ENCODE data around the gene C16orf87. TPM values are rescaled to one million over a fixed set of nuclear protein-coding genes. Genes with fewer than 3 reads are reported as not detected.
A peak's percentile ranks its signal among the peaks of the same experiment; 100 is the strongest.

C16orf87 gene
- total RNA-seq (2011; cell fraction: chromatin; rRNA removed; ENCODE audit: low replicate concordance), result 1.9 and 6.0 TPM in 2 replicates
- 1.8 and 2.0 TPM in 2 replicates for total RNA-seq (2011; cell fraction: nucleolus; rRNA removed)
- total RNA-seq (2011; cell fraction: nucleoplasm; rRNA removed), result 3.9 and 6.0 TPM in 2 replicates
- total RNA-seq (2014; rRNA removed), result 7.7 and 10.5 TPM in 2 replicates
- 13.0 and 13.2 TPM in 2 replicates for total RNA-seq (2014; rRNA removed; fragmentation: Illumina TruSeq; extraction: Trizol)
- 10.9 and 12.6 TPM in 2 replicates for total RNA-seq (2015; rRNA removed; fragmentation: Illumina TruSeq; extraction: Trizol)
- 8.3 and 9.1 TPM in 2 replicates for total RNA-seq (2021)
- 6.3 and 7.8 TPM in 2 replicates for polyA plus RNA-seq (2011; rRNA removed)
- 1.5 and 2.6 TPM in 2 replicates for polyA plus RNA-seq (2011; cell fraction: cytosol; rRNA removed)
- polyA plus RNA-seq (2011; cell fraction: nucleus; rRNA removed), result 1.9 and 3.1 TPM in 2 replicates
- polyA plus RNA-seq (2012), result 6.2 and 8.7 TPM in 2 replicates
- polyA plus RNA-seq (2014; fragmentation: Illumina TruSeq; extraction: Trizol), result 9.1 and 9.6 TPM in 2 replicates
- 10 to 100 TPM; 13.9 to 16.7 TPM for polyA plus RNA-seq (2014; fragmentation: Nextera tagmentation; extraction: Ambion mirVana)
- polyA plus RNA-seq (2014; rRNA removed), result 8.2 and 10.8 TPM in 2 replicates
- 6.2 and 7.6 TPM in 2 replicates for polyA minus RNA-seq (2011; rRNA and poly(A)+ RNA removed)
- 2.8 and 3.1 TPM in 2 replicates for polyA minus RNA-seq (2011; cell fraction: cytosol; rRNA and poly(A)+ RNA removed)
- 2.0 and 4.7 TPM in 2 replicates for polyA minus RNA-seq (2011; cell fraction: nucleus; rRNA and poly(A)+ RNA removed)
- percentile 83 among the genes with signal in this experiment for Bru-seq, nascent RNA
- percentile 77 among the genes with signal in this experiment for BruChase-seq, experiment 1, labeled RNA remaining after a 2-hour chase
- BruChase-seq, experiment 2, labeled RNA remaining after a 6-hour chase, result percentile 79 among the genes with signal in this experiment
- long read RNA-seq, experiment 1, full-length matches to known transcripts, result 46 of 54 reads
- long read RNA-seq, experiment 1, partial matches to known transcripts, result 1 of 54 reads
- long read RNA-seq, experiment 1, other reads (novel, unspliced or antisense), result 7 of 54 reads
- long read RNA-seq, experiment 2, full-length matches to known transcripts, result 5 of 12 reads
- long read RNA-seq, experiment 2, partial matches to known transcripts, result 0 of 12 reads
- long read RNA-seq, experiment 2, other reads (novel, unspliced or antisense), result 7 of 12 reads
- long read RNA-seq, experiment 3, transcript C16orf87-201 (4 exons, 1,585 nt), result major isoform, 10 of 14 reads
- long read RNA-seq, experiment 3, partial matches to known transcripts, result 3 of 14 reads
- long read RNA-seq, experiment 3, other reads (novel, unspliced or antisense), result 1 of 14 reads

GRCh38 chr16:46830902-46831647 lies at the start of gene C16orf87:
Gene C16orf87 (minus strand): TSS chr16:46831180. CDS start chr16:46831149, 31 bp downstream.
- ChIA-PET CTCF (ENCODE audit: low intra/inter-chr PET ratio) (no interaction called here), POLR2A (interaction anchor here (0.6 to 1.4 kb wide), 9 partner anchors 8 to 294 kb away, joined by 3 to 6 read pairs (median 3); no protein-coding TSS in a partner anchor)
- no peaks in the 10 kb centered on the region for H3K27me3 ChIP-seq (ENCODE audit: control insufficient read depth in 2 of 2, insufficient read depth in 2 of 2, low read length in 2 of 2)
- peak within 1 kb of the TSS; percentile 78 for H2AFZ ChIP-seq (ENCODE audit: low read depth, low read length)
- ATAC-seq, result peak; percentile 97
- DNase-seq (ENCODE audit: extremely low read depth in 1 of 4, low spot score in 3 of 4), result peak; percentile 93 to 96 (median 94)
- BruUV-seq (replicated peaks), result no TSS peak
- in situ Hi-C loops (cut with MboI), result no loop called here
- H3K4me2 ChIP-seq (ENCODE audit: insufficient read depth, low read length), result peak within 1 kb of the TSS; percentile 81
- WGBS (ENCODE audit: insufficient coverage, low coverage, missing lambda C conversion rate), result 1% methylated on average over 47 of the region's 94 CpGs
- FAIRE-seq, result peak; percentile 88
- H3K36me3 ChIP-seq (ENCODE audit: control insufficient read depth, insufficient read depth, low read length), result no peaks in the 10 kb centered on the region
- H3K9me1 ChIP-seq (ENCODE audit: control insufficient read depth, insufficient read depth, low read length), result no peaks in the 10 kb centered on the region
- peaks cover 47% of the 10 kb centered on the region for H3K79me2 ChIP-seq (ENCODE audit: control insufficient read depth, insufficient read depth, low read length)
- intact Hi-C loops (cut with micrococcal nuclease), result loop anchor here (2.0 to 5.0 kb wide), 2 partner anchors 88 to 144 kb away; partner anchors contain the start of genes ORC6 and VPS35
- H3K9ac ChIP-seq (ENCODE audit: insufficient read depth in 1 of 2, low read depth in 2 of 2, low read length in 2 of 2), result peak within 1 kb of the TSS; percentile 81 to 94
- H3K9me3 ChIP-seq (replicated peaks; ENCODE audit: control insufficient read depth, insufficient read depth, low read depth, low read length), result no peaks in the 10 kb centered on the region
- peak within 1 kb of the TSS; percentile 92 for H3K4me3 ChIP-seq
- H3K4me1 ChIP-seq (replicated peaks in 1 of 2; ENCODE audit: control insufficient read depth in 2 of 2, insufficient read depth in 2 of 2, low read length in 2 of 2), result peaks cover 4 to 13% of the 10 kb centered on the region in 2 experiments; a peak in 4 of 5 replicates
- no peaks in the 10 kb centered on the region for H4K20me1 ChIP-seq (replicated peaks; ENCODE audit: control insufficient read depth, insufficient read depth, low read length)
- peak within 1 kb of the TSS; percentile 74 for H3K27ac ChIP-seq (ENCODE audit: extremely low read depth, low read depth, low read length)
- TF ChIP-seq SRF (CRISPR knock-in tag; IDR thresholded peaks at IDR 0.05) (no peak), CBX3 (IDR thresholded peaks at IDR 0.05; ENCODE audit: borderline replicate concordance in 1 of 2, low read length in 2 of 2) (no peak), POLR3G (IDR thresholded peaks at IDR 0.05; ENCODE audit: extremely low read depth, insufficient read length, insufficient replicate concordance) (no peak), PPARD (CRISPR knock-in tag; IDR thresholded peaks at IDR 0.05) (no peak), MYNN (IDR thresholded peaks at IDR 0.05) (no peak), MYNN (CRISPR knock-in tag; IDR thresholded peaks at IDR 0.05) (no peak), CTCFL (IDR thresholded peaks at IDR 0.05; ENCODE audit: borderline replicate concordance, insufficient read depth, low read depth, low read length, poor library complexity, severe bottlenecking) (peak; percentile 5), DLX4 (CRISPR knock-in tag; IDR thresholded peaks at IDR 0.05) (no peak), HOXB6 (CRISPR knock-in tag; IDR thresholded peaks at IDR 0.05; ENCODE audit: borderline replicate concordance) (no peak)
